Occipital lobe (tissue), 2 donors: ENCODE results near the gene PDCD6IP. TPM values are rescaled to one million over a fixed set of nuclear protein-coding genes. Genes with fewer than 3 reads are reported as not detected.

ENCODE experiments used
- DNase-seq: peaks from one replicate; lab custom pipeline; 2025; lab: John Stamatoyannopoulos, UW
- total RNA-seq: library from RNA; depleted of rRNA; stranded (reverse); fragments of >200 nt; gene quantifications from one replicate; pipeline ENCODE4 v1.2.3, GENCODE V29; 2014

Gene PDCD6IP
- total RNA-seq, 1 donor from 2014 or later = 116 TPM

- DNase-seq = no peak
Observed at GRCh38 chr3:33895658-33896057, 97.2 kb downstream of the PDCD6IP start.

- no peak for DNase-seq
Observed at GRCh38 chr3:33897306-33897705, 98.9 kb downstream of the PDCD6IP start.

- no peak for DNase-seq
Observed at GRCh38 chr3:33898901-33899300, 100.5 kb downstream of the PDCD6IP start.

- no peak for DNase-seq
Observed at GRCh38 chr3:33900440-33900808, 102.0 kb downstream of the PDCD6IP start.

GRCh38 chr3:33900809-33901505 lies 102.5 kb downstream of the PDCD6IP start:
- no peak for DNase-seq

GRCh38 chr3:33901862-33902563 lies 103.6 kb downstream of the PDCD6IP start:
- DNase-seq = no peak

GRCh38 chr3:33904730-33905129 lies 106.3 kb downstream of the PDCD6IP start:
- no peak for DNase-seq

GRCh38 chr3:33908250-33908851 lies 109.9 kb downstream of the PDCD6IP start:
- DNase-seq = no peak

- DNase-seq = no peak
Observed at GRCh38 chr3:33909547-33909946, 111.1 kb downstream of the PDCD6IP start.

- no peak for DNase-seq
Observed at GRCh38 chr3:33910031-33910430, 111.6 kb downstream of the PDCD6IP start.

GRCh38 chr3:33911525-33912322 lies 113.3 kb downstream of the PDCD6IP start:
- no peak for DNase-seq

- no peak for DNase-seq
Observed at GRCh38 chr3:33914212-33914611, 115.8 kb downstream of the PDCD6IP start.

GRCh38 chr3:33914731-33915379 lies 116.4 kb downstream of the PDCD6IP start:
- no peak for DNase-seq

GRCh38 chr3:33915796-33916546 lies 117.5 kb downstream of the PDCD6IP start:
- DNase-seq = peak; percentile 71

- DNase-seq = no peak
Observed at GRCh38 chr3:33918126-33918756, 119.8 kb downstream of the PDCD6IP start.

Other genes starting within 250 kb of the PDCD6IP start
- gene CLASP2, start 80.4 kb upstream of the PDCD6IP start, total RNA-seq = 1,178 TPM